GM19239 (cell line): ENCODE measurements around the gene DPH6.
"Not testable (repeated sequence)": the region's sequence is repeated elsewhere in the genome, so short reads cannot be mapped to it uniquely, and the experiment has no call there.

Source experiments
- DNase-seq: peaks from one replicate; pipeline ENCODE4 v3.0.0; 2011; ENCODE audit warnings: low spot score; ENCODE audit not compliant: insufficient read length
- FAIRE-seq: peaks from 2 replicates; lab custom pipeline; 2011; peaks lifted over from hg19 to GRCh38; lab: Jason Lieb, UNC

The DPH6 gene

GRCh38 chr15:35545824-35546510 lies at the start of gene DPH6:
DPH6 (minus strand) TSS chr15:35546165; CDS start chr15:35546141, 24 bp downstream.
- peak; percentile 52 for DNase-seq
- peak; percentile 84 for FAIRE-seq

GRCh38 chr15:35595656-35596055 lies 49.7 kb upstream of the DPH6 start:
- FAIRE-seq (no peak), DNase-seq (no peak)

- not testable (repeated sequence) for DNase-seq, FAIRE-seq
These were observed 46.0 kb upstream of the DPH6 start for GRCh38 chr15:35591987-35592386.

GRCh38 chr15:35583863-35584528 lies 38.0 kb upstream of the DPH6 start:
- no peak for FAIRE-seq
- no peak for DNase-seq

- FAIRE-seq: no peak
- DNase-seq: no peak
These were observed 34.6 kb upstream of the DPH6 start for GRCh38 chr15:35580606-35581005.

GRCh38 chr15:35567392-35567791 lies 21.4 kb upstream of the DPH6 start:
- no peak for FAIRE-seq
- no peak for DNase-seq

GRCh38 chr15:35566991-35567390 lies 21.0 kb upstream of the DPH6 start:
- DNase-seq: no peak
- no peak for FAIRE-seq

- FAIRE-seq (no peak), DNase-seq (no peak)
These were observed 19.9 kb upstream of the DPH6 start for GRCh38 chr15:35565901-35566300.

- FAIRE-seq (no peak), DNase-seq (no peak)
These were observed 16.7 kb upstream of the DPH6 start for GRCh38 chr15:35562641-35563040.

GRCh38 chr15:35561308-35561707 lies 15.3 kb upstream of the DPH6 start:
- no peak for FAIRE-seq
- DNase-seq: no peak

- FAIRE-seq (no peak), DNase-seq (no peak)
These were observed 14.9 kb upstream of the DPH6 start for GRCh38 chr15:35560870-35561269.

- FAIRE-seq (no peak), DNase-seq (no peak)
These were observed 14.3 kb upstream of the DPH6 start for GRCh38 chr15:35560258-35560657.

GRCh38 chr15:35559683-35560082 lies 13.7 kb upstream of the DPH6 start:
- no peak for FAIRE-seq
- DNase-seq: no peak

- no peak for FAIRE-seq
- DNase-seq: no peak
These were observed 11.6 kb upstream of the DPH6 start for GRCh38 chr15:35557544-35557943.

GRCh38 chr15:35557012-35557411 lies 11.0 kb upstream of the DPH6 start:
- no peak for FAIRE-seq
- DNase-seq: no peak

GRCh38 chr15:35555244-35555643 lies 9.3 kb upstream of the DPH6 start:
- DNase-seq: no peak
- no peak for FAIRE-seq

GRCh38 chr15:35550957-35551356 lies 5.0 kb upstream of the DPH6 start:
- no peak for DNase-seq
- no peak for FAIRE-seq

- DNase-seq: no peak
- FAIRE-seq: no peak
These were observed 3.6 kb upstream of the DPH6 start for GRCh38 chr15:35549567-35549966.

- no peak for FAIRE-seq
- no peak for DNase-seq
These were observed 2.5 kb upstream of the DPH6 start for GRCh38 chr15:35548435-35548834.

- no peak for DNase-seq
- no peak for FAIRE-seq
These were observed 1.9 kb upstream of the DPH6 start for GRCh38 chr15:35547775-35548364.

GRCh38 chr15:35546511-35547381 lies 781 bp upstream of the DPH6 start:
- FAIRE-seq: no peak
- DNase-seq: no peak
